ENCODE data around the gene PDE8B. TPM values are rescaled to one million over a fixed set of nuclear protein-coding genes. Genes with fewer than 3 reads are reported as not detected.

The PDE8B gene
- total RNA-seq, 1 experiment from 2014 or later, result 0.54 TPM

- DNase-seq, result no peak
- H3K36me3 Mint-ChIP-seq (ENCODE audit: insufficient read depth, unreplicated experiment), result no peaks in the 10 kb centered on the region
- no TSS peak for BruUV-seq (replicated peaks)
- H3K27me3 Mint-ChIP-seq (ENCODE audit: unreplicated experiment), result peaks cover 31% of the 10 kb centered on the region
- TF ChIP-seq, protein P1, sequence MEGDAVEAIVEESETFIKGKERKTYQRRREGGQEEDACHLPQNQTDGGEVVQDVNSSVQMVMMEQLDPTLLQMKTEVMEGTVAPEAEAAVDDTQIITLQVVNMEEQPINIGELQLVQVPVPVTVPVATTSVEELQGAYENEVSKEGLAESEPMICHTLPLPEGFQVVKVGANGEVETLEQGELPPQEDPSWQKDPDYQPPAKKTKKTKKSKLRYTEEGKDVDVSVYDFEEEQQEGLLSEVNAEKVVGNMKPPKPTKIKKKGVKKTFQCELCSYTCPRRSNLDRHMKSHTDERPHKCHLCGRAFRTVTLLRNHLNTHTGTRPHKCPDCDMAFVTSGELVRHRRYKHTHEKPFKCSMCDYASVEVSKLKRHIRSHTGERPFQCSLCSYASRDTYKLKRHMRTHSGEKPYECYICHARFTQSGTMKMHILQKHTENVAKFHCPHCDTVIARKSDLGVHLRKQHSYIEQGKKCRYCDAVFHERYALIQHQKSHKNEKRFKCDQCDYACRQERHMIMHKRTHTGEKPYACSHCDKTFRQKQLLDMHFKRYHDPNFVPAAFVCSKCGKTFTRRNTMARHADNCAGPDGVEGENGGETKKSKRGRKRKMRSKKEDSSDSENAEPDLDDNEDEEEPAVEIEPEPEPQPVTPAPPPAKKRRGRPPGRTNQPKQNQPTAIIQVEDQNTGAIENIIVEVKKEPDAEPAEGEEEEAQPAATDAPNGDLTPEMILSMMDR (IDR thresholded peaks at IDR 0.05; ENCODE audit: unreplicated experiment), result no peak
- no peaks in the 10 kb centered on the region for H3K4me1 Mint-ChIP-seq (ENCODE audit: low read depth, unreplicated experiment)
- H3K4me3 Mint-ChIP-seq (ENCODE audit: low read depth, unreplicated experiment), result no peak overlapping the region
- H3K27ac Mint-ChIP-seq (ENCODE audit: unreplicated experiment), result no peak overlapping the region
- intact Hi-C loops (cut with micrococcal nuclease; ENCODE audit: unreplicated experiment), result no loop called here
- H3K9me3 Mint-ChIP-seq (ENCODE audit: low read depth, unreplicated experiment), result peaks cover 7% of the 10 kb centered on the region
- CTCF ChIA-PET, result no interaction called here
Measured at GRCh38 chr5:77202145-77202544, 8.3 kb upstream of the PDE8B start.

DNA sequence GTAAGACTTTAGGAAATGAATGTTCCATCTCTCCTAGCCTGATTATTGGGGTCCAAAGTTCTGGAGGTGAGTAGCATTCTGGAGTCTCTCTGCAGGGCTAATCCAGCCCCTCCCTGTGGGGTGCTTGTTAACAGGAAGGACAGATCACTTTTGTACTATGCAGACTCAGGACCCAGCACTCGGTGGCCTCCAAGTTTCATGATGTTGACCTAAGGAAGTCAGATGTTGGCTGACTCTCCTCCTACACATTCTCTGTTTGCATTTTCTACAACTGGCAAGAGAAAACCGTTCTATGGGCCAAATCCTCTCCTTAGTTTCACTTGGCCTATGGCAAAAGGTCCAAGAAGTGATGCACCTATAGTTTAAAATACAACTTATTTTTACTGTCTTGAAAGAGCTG lies 5.5 kb upstream of the PDE8B start:
- Mint-ChIP-seq H3K4me1 (ENCODE audit: low read depth, unreplicated experiment) (no peaks in the 10 kb centered on the region), H3K27ac (ENCODE audit: unreplicated experiment) (no peak overlapping the region), H3K36me3 (ENCODE audit: insufficient read depth, unreplicated experiment) (peaks cover 7% of the 10 kb centered on the region), H3K4me3 (ENCODE audit: low read depth, unreplicated experiment) (no peak overlapping the region), H3K27me3 (ENCODE audit: unreplicated experiment) (peaks cover 57% of the 10 kb centered on the region), H3K9me3 (ENCODE audit: low read depth, unreplicated experiment) (no peaks in the 10 kb centered on the region)
- intact Hi-C loops (cut with micrococcal nuclease; ENCODE audit: unreplicated experiment), result no loop called here
- BruUV-seq (replicated peaks), result no TSS peak
- TF ChIP-seq, protein P1 (IDR thresholded peaks at IDR 0.05; ENCODE audit: unreplicated experiment), result no peak
- CTCF ChIA-PET, result no interaction called here
- no peak for DNase-seq

DNA sequence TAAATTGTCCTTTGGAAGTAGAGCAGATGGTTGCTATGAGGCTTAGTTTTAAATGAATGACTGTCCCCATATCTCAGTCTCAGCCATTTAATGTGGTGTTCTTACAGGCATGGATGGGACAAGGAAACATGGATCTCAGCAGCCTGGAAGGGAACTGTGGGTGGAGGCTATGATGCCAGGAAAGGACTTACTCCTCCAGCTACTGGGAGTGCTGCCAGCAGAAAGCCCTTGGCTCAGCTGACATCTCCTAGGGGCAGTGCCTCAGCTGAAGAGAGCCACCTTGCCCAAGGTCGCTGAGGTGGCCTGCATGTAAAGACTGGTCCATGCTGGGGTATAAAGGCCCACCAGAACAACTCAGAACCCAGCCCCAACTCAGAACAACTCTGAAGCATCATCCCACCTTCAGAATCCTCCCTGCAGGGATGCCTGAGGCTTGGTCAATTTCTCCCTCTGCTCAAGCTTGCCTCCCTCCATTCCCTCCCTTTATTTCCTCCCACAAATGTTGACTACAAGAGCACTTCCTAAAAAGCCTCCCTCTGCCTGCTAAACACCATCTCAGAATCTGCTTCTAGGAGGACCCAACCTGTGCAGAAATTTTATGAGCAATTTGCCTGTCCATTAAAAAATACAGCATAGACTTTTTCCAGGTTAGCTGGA lies 1.8 kb upstream of the PDE8B start:
- TF ChIP-seq, protein P1 (IDR thresholded peaks at IDR 0.05; ENCODE audit: unreplicated experiment), result no peak
- H3K4me1 Mint-ChIP-seq (ENCODE audit: low read depth, unreplicated experiment), result peaks cover 10% of the 10 kb centered on the region
- H3K9me3 Mint-ChIP-seq (ENCODE audit: low read depth, unreplicated experiment), result no peaks in the 10 kb centered on the region
- H3K27me3 Mint-ChIP-seq (ENCODE audit: unreplicated experiment), result peaks cover 94% of the 10 kb centered on the region
- no peak overlapping the region for H3K27ac Mint-ChIP-seq (ENCODE audit: unreplicated experiment)
- CTCF ChIA-PET, result interaction anchor here (0.6 kb wide), 1 partner anchor 381 kb away, joined by 3 read pairs; no protein-coding TSS in a partner anchor
- DNase-seq, result no peak
- H3K4me3 Mint-ChIP-seq (ENCODE audit: low read depth, unreplicated experiment), result no peak overlapping the region
- intact Hi-C loops (cut with micrococcal nuclease; ENCODE audit: unreplicated experiment), result no loop called here
- H3K36me3 Mint-ChIP-seq (ENCODE audit: insufficient read depth, unreplicated experiment), result peaks cover 10% of the 10 kb centered on the region
- no TSS peak for BruUV-seq (replicated peaks)

DNA sequence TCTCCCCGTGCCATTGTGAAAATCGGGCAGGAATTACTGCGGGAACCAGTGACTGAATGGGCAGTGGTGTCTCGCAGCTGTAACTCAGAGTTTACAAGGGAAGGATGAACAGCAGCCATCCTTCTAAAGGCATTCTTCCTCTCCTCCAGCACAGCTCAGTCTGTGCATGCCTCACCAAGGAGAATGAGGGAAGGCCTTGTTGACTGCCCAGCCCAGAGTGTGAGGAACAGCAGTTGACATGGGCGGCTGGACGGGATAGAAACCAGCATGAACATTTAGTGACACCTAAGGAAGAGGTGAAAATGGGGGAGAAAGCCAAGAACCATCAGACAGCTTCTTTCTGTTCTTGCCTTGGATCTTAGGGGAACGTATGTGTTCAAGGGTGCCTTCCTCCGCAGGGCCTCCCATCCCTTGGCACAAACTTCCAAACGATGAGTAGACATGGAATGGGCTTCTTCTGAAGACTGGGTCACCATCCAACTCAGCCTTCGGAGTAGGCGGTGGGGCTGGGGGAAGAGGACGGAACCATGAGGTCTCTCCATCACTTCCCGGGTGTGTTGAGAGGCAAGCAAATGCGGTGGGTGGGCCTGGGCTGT lies 887 bp upstream of the PDE8B start:
- Mint-ChIP-seq H3K27me3 (ENCODE audit: unreplicated experiment) (peaks cover 96% of the 10 kb centered on the region), H3K27ac (ENCODE audit: unreplicated experiment) (no peak overlapping the region), H3K9me3 (ENCODE audit: low read depth, unreplicated experiment) (no peaks in the 10 kb centered on the region), H3K4me1 (ENCODE audit: low read depth, unreplicated experiment) (peaks cover 10% of the 10 kb centered on the region), H3K36me3 (ENCODE audit: insufficient read depth, unreplicated experiment) (peaks cover 10% of the 10 kb centered on the region), H3K4me3 (ENCODE audit: low read depth, unreplicated experiment) (peak overlapping the region; percentile 64)
- no peak for DNase-seq
- no TSS peak for BruUV-seq (replicated peaks)
- TF ChIP-seq, protein P1 (IDR thresholded peaks at IDR 0.05; ENCODE audit: unreplicated experiment), result no peak
- intact Hi-C loops (cut with micrococcal nuclease; ENCODE audit: unreplicated experiment), result no loop called here
- CTCF ChIA-PET, result no interaction called here
